Measurements from ENCODE around the gene LONRF2.

LONRF2 gene

DNA sequence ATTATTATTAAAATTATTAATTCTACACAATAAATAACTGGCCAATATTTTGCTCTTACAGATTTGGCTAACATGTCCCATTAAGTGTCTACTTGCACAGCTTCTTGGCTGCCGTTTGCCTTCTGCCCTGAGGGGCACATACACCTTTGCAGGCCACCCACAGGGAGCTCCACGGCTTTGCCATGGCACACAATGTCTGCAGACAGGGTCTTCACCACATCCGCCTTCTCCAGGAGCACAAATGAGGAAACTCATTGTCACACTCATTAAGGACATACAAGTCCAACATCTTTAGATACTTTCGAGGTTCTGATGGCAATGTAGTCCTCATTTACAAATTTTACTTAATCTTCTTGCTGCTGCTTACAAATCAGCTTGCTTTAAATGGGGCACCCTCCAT, 45.6 kb downstream of the LONRF2 start:
- TF ChIP-seq, protein P1, sequence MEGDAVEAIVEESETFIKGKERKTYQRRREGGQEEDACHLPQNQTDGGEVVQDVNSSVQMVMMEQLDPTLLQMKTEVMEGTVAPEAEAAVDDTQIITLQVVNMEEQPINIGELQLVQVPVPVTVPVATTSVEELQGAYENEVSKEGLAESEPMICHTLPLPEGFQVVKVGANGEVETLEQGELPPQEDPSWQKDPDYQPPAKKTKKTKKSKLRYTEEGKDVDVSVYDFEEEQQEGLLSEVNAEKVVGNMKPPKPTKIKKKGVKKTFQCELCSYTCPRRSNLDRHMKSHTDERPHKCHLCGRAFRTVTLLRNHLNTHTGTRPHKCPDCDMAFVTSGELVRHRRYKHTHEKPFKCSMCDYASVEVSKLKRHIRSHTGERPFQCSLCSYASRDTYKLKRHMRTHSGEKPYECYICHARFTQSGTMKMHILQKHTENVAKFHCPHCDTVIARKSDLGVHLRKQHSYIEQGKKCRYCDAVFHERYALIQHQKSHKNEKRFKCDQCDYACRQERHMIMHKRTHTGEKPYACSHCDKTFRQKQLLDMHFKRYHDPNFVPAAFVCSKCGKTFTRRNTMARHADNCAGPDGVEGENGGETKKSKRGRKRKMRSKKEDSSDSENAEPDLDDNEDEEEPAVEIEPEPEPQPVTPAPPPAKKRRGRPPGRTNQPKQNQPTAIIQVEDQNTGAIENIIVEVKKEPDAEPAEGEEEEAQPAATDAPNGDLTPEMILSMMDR (conservative IDR thresholded peaks at IDR 0.05; ENCODE audit: low read depth, low read length), result no peak
- no peak overlapping the region for H3K4me3 ChIP-seq (ENCODE audit: low read depth, low read length)
- DNase-seq (ENCODE audit: low read depth), result no peak

DNA sequence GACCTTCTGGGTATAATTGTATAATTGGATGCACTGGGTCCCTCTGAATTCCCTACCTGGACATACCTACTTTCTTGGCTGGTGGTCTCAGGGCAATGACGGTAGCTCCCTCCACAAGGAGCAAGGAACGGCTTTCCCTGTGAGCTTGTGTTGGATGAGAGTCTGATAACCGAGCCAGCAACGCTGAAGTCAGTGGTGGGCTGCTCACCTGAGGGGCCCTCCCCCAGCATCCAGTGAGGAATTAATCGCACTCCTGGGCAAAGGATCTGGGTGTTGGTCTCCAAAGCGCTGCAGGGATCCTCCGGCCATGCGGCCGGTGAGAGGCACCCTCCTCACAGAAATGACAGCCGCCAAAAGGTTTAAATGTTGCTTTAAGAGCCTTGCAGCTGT, 47.1 kb downstream of the LONRF2 start:
- DNase-seq (ENCODE audit: low read depth), result no peak
- H3K4me3 ChIP-seq (ENCODE audit: low read depth, low read length), result no peak overlapping the region
- TF ChIP-seq, protein P1 (conservative IDR thresholded peaks at IDR 0.05; ENCODE audit: low read depth, low read length), result no peak

DNA sequence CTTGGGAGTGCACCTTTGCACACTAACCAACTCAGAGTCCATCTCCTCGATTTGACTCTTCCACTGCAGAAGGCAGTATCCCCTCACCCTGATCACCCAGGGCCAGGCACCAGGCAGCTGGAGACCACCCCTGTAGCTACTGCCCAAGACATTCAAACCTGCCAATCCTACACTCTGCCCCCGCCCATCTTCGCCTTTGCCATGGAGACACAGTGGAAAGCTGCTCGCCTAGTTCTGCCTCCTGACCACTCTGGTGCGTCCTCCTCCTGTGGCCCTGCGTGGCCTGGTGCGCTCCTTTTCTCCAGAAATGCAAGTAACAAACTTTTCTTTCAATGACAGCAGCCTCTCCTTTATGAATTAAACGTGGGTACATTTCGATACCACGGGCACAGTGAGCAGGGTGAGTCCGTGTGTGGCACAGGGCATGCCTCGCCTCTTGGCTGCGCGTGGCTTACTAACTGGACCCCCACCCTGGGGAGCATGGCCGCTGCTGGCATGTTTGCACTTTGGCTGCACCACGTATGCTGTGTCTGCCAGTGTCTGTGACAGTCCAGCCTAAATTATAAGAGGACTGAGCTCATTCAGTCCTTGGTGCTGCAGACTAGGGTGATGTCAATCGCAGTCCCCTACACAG, 47.6 kb downstream of the LONRF2 start:
- DNase-seq (ENCODE audit: low read depth), result no peak
- TF ChIP-seq, protein P1 (conservative IDR thresholded peaks at IDR 0.05; ENCODE audit: low read depth, low read length), result no peak
- no peak overlapping the region for H3K4me3 ChIP-seq (ENCODE audit: low read depth, low read length)

DNA sequence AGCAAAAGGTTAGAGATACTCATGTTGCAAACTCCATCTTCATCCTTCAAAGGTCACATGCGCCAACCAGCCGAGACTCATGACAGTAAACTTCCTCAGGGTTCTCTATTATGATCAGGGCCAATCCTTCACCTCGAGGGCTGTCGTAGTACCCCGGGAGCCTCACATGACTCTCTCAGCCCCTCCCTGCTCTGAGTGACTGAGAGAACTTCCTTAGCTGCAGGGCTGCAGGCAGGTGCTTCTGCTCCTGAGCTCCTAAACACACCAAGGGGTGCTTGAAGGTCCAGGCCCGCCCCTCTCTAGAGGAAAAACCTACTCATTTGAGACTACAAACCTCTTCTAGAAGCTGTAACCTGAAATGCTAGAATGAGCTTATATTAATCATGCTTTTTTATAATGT, 48.2 kb downstream of the LONRF2 start:
- no peak for DNase-seq (ENCODE audit: low read depth)
- no peak overlapping the region for H3K4me3 ChIP-seq (ENCODE audit: low read depth, low read length)
- TF ChIP-seq, protein P1 (conservative IDR thresholded peaks at IDR 0.05; ENCODE audit: low read depth, low read length), result no peak

DNA sequence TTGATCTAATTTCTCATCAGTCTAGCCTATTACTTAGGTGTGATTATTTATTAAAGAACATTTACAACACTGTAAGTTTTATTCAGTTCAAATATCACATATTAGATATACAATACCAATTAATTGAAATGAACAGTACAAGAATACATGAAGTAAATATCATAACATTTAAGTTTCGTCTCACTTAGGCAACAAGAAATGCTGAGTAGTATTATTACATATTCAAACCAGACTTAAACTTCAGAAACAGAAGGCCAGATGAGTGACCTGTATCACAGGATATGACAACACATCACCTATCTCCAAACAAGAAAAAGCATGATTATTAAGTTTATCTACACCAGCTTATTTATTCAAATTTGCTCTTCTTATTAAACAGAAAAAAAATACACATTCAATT, 48.9 kb downstream of the LONRF2 start:
- TF ChIP-seq, protein P1 (conservative IDR thresholded peaks at IDR 0.05; ENCODE audit: low read depth, low read length), result no peak
- H3K4me3 ChIP-seq (ENCODE audit: low read depth, low read length), result no peak overlapping the region
- DNase-seq (ENCODE audit: low read depth), result no peak

DNA sequence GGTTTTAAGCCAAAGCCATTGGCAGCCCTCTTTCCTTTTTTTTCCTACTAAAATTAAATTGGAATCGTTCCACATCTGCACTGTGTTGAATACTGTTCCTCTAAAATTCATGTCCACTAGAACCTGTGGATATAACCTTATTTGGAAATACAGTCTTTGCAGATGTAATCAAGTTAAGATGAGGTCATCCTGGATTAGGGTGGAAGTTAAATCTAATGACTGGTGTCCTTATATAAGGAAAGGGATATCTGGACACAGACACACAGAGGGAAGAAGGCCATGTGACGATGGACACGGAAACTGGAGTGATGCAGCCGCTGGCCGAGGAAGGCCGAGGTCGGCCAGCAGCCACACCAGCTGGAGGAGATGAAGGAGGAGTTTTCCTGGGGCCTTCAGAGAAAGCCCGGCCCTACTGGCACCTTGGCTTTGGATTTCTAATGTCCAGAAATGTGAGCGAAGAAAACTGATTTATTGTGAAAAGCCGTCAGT, 49.4 kb downstream of the LONRF2 start:
- no peak overlapping the region for H3K4me3 ChIP-seq (ENCODE audit: low read depth, low read length)
- DNase-seq (ENCODE audit: low read depth), result no peak
- TF ChIP-seq, protein P1 (conservative IDR thresholded peaks at IDR 0.05; ENCODE audit: low read depth, low read length), result no peak

DNA sequence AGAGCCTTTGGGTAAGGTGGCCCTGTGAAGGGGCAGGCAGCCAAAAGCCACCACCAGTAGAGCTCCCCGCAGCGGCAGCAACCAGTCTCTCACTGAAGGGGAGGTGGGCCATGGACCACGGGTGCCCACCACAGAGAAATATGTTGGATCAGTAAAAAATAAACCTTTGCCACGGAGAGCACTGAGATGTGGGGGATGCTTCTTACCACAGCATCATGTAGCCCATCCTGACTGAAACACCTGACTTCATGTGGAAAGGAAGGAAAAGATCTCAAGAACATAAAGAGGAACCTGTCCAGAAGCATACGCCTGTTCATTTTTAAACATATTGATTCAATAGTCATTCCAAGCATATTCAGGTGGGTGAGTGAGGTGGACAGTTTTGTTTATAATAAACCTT, 51.1 kb downstream of the LONRF2 start:
- no peak for DNase-seq (ENCODE audit: low read depth)
- TF ChIP-seq, protein P1 (conservative IDR thresholded peaks at IDR 0.05; ENCODE audit: low read depth, low read length), result no peak
- no peak overlapping the region for H3K4me3 ChIP-seq (ENCODE audit: low read depth, low read length)
